A549 (cell line): Measurements from ENCODE around the gene RASL10A. TPM values are rescaled to one million over a fixed set of nuclear protein-coding genes. Genes with fewer than 3 reads are reported as not detected.
"Not testable (repeated sequence)": the region's sequence is repeated elsewhere in the genome, so short reads cannot be mapped to it uniquely, and the experiment has no call there.

Experiments used
- ATAC-seq, 2 experiments: fragments of 200-7000 bp in 1 of 2; fragments of >200 bp in 1 of 2; cut with Nextera tagmentation in 1 of 2; cut with Tn5 transposase in 1 of 2; 3 replicates each; pipeline versions ENCODE4 v1.8.0 to v1.9.1; 2018 to 2020; ENCODE audit warnings: mild to moderate bottlenecking in 1 of 2, moderate library complexity in 1 of 2
- CTCF ChIA-PET: fragments of 300-600 bp; sonication (Branson Sonifier 250); formaldehyde crosslinking; extraction: SDS; loops from one replicate; lab custom pipeline; 2021; ENCODE audit warnings: antibody characterized with exemption, inconsistent platforms; lab: Yijun Ruan, JAX
- POLR2A ChIA-PET: fragments of 350-600 bp; formaldehyde crosslinking; extraction: SDS; loops from one replicate; lab custom pipeline; 2021; ENCODE audit warnings: antibody characterized with exemption, inconsistent platforms; lab: Yijun Ruan, JAX
- DNase-seq, 2 experiments: peaks; one replicate each; pipeline versions ENCODE4 v3.0.0 to v3.0.0-alpha.2; 2011 to 2016; ENCODE audit warnings: low read depth in 1 of 2, low spot score in 1 of 2
- FAIRE-seq: peaks from 2 replicates; lab custom pipeline; 2011; peaks lifted over from hg19 to GRCh38; lab: Jason Lieb, UNC
- H3K27ac ChIP-seq, 2 experiments: fragments of >200 bp; sonication (Bioruptor Twin); formaldehyde crosslinking; 3 replicates each; pipeline ENCODE4 v1.5.1; 2016 to 2017
- H3K4me1 ChIP-seq: fragments of >200 bp; sonication (Bioruptor Twin); formaldehyde crosslinking; 3 replicates; pipeline ENCODE4 v1.6.1; 2016
- H3K4me2 ChIP-seq: fragments of >200 bp; sonication (Bioruptor Twin); formaldehyde crosslinking; 3 replicates; pipeline ENCODE4 v1.6.1; 2016
- H3K4me3 ChIP-seq: fragments of >200 bp; sonication (Bioruptor Twin); formaldehyde crosslinking; 3 replicates; pipeline ENCODE4 v1.5.1; 2016
- H3K9me3 ChIP-seq: fragments of >200 bp; sonication (Bioruptor Twin); formaldehyde crosslinking; 3 replicates; pipeline ENCODE4 v1.6.1; 2016
- BCL3 ChIP-seq: fragments of >200 bp; sonication (Bioruptor Twin); formaldehyde crosslinking; IDR thresholded peaks from 3 replicates; pipeline ENCODE4 v1.6.1; 2016
- CBX2 ChIP-seq: fragments of 200-600 bp; sonication (generic); IDR thresholded peaks from 2 replicates; pipeline ENCODE4 v1.6.1; 2016; ENCODE audit warnings: low read depth, mild to moderate bottlenecking, borderline replicate concordance
- CHD4 ChIP-seq: fragments of 200-600 bp; sonication (generic); IDR thresholded peaks from 2 replicates; pipeline ENCODE4 v1.6.1; 2016; ENCODE audit warnings: antibody characterized with exemption, mild to moderate bottlenecking, borderline replicate concordance
- EP300 ChIP-seq, 2 experiments: fragments of >200 bp; sonication (Bioruptor Twin); formaldehyde crosslinking; IDR thresholded peaks; 2 replicates in 1 of 2; 3 replicates in 1 of 2; pipeline ENCODE4 v1.6.1; 2016 to 2017
- FOSB ChIP-seq: fragments of 250-450 bp; sonication (Bioruptor Pico); IDR thresholded peaks from 2 replicates; pipeline ENCODE4 v1.5.0; 2020; ENCODE audit warnings: mild to moderate bottlenecking, moderate library complexity
- FOSL2 ChIP-seq, 2 experiments: fragments of 450-650 bp in 1 of 2; fragments of >200 bp in 1 of 2; sonication (Bioruptor Twin) in 1 of 2; formaldehyde crosslinking; IDR thresholded peaks; 2 replicates each; pipeline versions ENCODE4 v1.5.0 to v1.6.1; 2016 to 2020; ENCODE audit warnings: mild to moderate bottlenecking in 1 of 2, moderate library complexity in 1 of 2
- FOXS1 ChIP-seq: fragments of 250-450 bp; sonication (Bioruptor Pico); IDR thresholded peaks from 2 replicates; pipeline ENCODE4 v1.5.0; 2020; ENCODE audit warnings: mild to moderate bottlenecking, moderate library complexity
- HEYL ChIP-seq: fragments of 250-450 bp; sonication (Bioruptor Pico); IDR thresholded peaks from 2 replicates; pipeline ENCODE4 v1.8.0; 2021; ENCODE audit warnings: mild to moderate bottlenecking, moderate library complexity
- HOXA7 ChIP-seq: fragments of 250-450 bp; sonication (Bioruptor Pico); IDR thresholded peaks from 2 replicates; pipeline ENCODE4 v1.5.0; 2020; ENCODE audit warnings: mild to moderate bottlenecking, moderate library complexity
- JUNB ChIP-seq: fragments of >200 bp; sonication (Bioruptor Twin); formaldehyde crosslinking; IDR thresholded peaks from 2 replicates; pipeline ENCODE4 v1.6.1; 2016
- MYC ChIP-seq: IDR thresholded peaks from 2 replicates; pipeline ENCODE4 v1.6.1; 2012; ENCODE audit warnings: mild to moderate bottlenecking, inconsistent platforms, low read length, improper control_type of control experiment, borderline replicate concordance
- PBX3 ChIP-seq: IDR thresholded peaks from 2 replicates; pipeline ENCODE4 v1.6.1; 2012
- PHF8 ChIP-seq: fragments of 200-600 bp; sonication (generic); IDR thresholded peaks from 2 replicates; pipeline ENCODE4 v1.6.1; 2016; ENCODE audit warnings: low read depth, mild to moderate bottlenecking, antibody characterized with exemption, moderate library complexity, borderline replicate concordance
- RAD21 ChIP-seq, 2 experiments: fragments of >200 bp in 1 of 2; sonication (Bioruptor Twin) in 1 of 2; formaldehyde crosslinking in 1 of 2; IDR thresholded peaks in 1 of 2; conservative IDR thresholded peaks in 1 of 2; 2 replicates in 1 of 2; 3 replicates in 1 of 2; pipeline ENCODE4 v1.6.1; 2012 to 2018; ENCODE audit warnings: inconsistent platforms in 1 of 2
- RCOR1 ChIP-seq: fragments of 150-350 bp; IDR thresholded peaks from 2 replicates; pipeline ENCODE4 v1.6.1; 2014; ENCODE audit warnings: antibody characterized with exemption, low read length, low read depth
- RFX5 ChIP-seq: fragments of 450-650 bp; IDR thresholded peaks from 2 replicates; pipeline ENCODE4 v1.7.1; 2014; ENCODE audit warnings: antibody characterized with exemption, mild to moderate bottlenecking, moderate library complexity
- RNF2 ChIP-seq: fragments of 200-600 bp; sonication (generic); IDR thresholded peaks from 2 replicates; pipeline ENCODE4 v1.6.1; 2016; ENCODE audit warnings: low read depth, mild to moderate bottlenecking, antibody characterized with exemption, moderate library complexity, borderline replicate concordance
- TP53 ChIP-seq: fragments of 250-450 bp; sonication (Bioruptor Pico); IDR thresholded peaks from 2 replicates; pipeline ENCODE4 v1.5.0; 2021; ENCODE audit warnings: mild to moderate bottlenecking, moderate library complexity
- ZFP36 ChIP-seq: fragments of 450-650 bp; IDR thresholded peaks from 2 replicates; pipeline ENCODE4 v1.6.1; 2014; ENCODE audit warnings: borderline replicate concordance; ENCODE audit not compliant: partially characterized antibody
- WGBS: methylation state at CpG from one replicate; pipeline ENCODE4 v1.1.6; 2017; ENCODE audit errors: missing lambda C conversion rate; 5-methylcytosine and 5-hydroxymethylcytosine counted together
- polyA plus RNA-seq, 4 experiments: library from polyadenylated mRNA; depleted of rRNA in 3 of 4; stranded (reverse); fragments of >200 nt; fragmentation: RNase III in 1 of 4; extraction: RNeasy Plus Mini Kit Qiagen cat#74134 plus additional on column Dnase treatment in 1 of 4; gene quantifications; 2 replicates in 3 of 4; 3 replicates in 1 of 4; pipeline ENCODE4 v1.2.3, GENCODE V29; 2011 to 2017
- TF ChIP-seq, protein P1 (sequence below): fragments of >200 bp; sonication (Bioruptor Twin); formaldehyde crosslinking; IDR thresholded peaks from 3 replicates; pipeline ENCODE4 v1.5.1; 2016
- TF ChIP-seq, protein P2 (sequence below): IDR thresholded peaks from 2 replicates; pipeline ENCODE4 v1.6.1; 2012; ENCODE audit warnings: low read depth, borderline replicate concordance

The RASL10A gene
- polyA plus RNA-seq, 2 of the 4 experiments (the other 2 are of a cell fraction) = 0.08 to 0.25 TPM

DNA sequence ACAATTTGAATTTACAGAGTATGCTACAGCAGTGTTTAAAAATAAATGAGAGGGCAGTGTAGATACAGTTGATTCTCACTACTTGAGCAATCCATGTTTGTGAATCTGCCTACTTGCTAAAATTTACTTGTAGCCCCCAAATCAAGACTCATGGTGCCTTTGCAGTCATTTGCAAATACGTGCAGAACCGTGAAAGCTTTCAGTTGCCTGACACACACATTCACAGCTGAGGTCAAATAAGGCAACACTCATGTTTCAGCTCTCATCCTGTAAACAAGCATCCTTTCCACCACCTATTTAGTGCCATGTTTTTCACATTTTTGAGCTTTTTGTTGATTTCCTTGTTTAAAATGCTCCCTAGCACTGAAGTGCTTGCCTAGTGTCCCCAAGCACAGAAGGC, 32.5 kb upstream of the RASL10A start (continued):
- TF ChIP-seq RAD21 (conservative IDR thresholded peaks at IDR 0.05 in 1 of 2, IDR thresholded peaks at IDR 0.05 in 1 of 2) = no peak
- TF ChIP-seq, all 56 proteins: peak for 0

DNA sequence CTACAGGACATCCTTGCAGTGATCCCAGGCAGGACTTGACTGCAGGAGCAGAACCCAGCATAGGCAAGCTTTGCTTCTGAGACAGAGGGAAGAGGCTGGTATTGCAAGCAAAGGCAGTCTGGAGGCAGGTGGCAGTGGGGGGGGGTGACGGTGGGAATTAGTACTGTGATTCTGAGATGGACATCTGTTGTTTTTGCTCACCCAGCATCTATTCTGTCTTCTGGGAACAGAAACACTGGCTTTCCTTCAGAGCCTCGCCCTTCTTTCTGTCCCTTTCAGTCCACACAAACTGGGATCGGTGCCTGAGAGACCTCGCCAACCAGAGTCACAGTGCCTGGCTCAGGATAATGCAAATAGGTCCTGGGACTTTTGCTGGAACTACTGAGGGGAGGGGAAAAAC, 31.2 kb upstream of the RASL10A start:
- ChIA-PET POLR2A (no interaction called here), CTCF (interaction anchor here (0.7 to 5.7 kb wide), 3 partner anchors 12 to 40 kb away, joined by 3 to 33 read pairs (median 7); partner anchors contain the start of gene GAS2L1)
- TF ChIP-seq PHF8 = no peak
- TF ChIP-seq RCOR1 = no peak
- no peak for TF ChIP-seq RAD21 (conservative IDR thresholded peaks at IDR 0.05 in 1 of 2, IDR thresholded peaks at IDR 0.05 in 1 of 2)
- ATAC-seq = no peak
- Histone ChIP-seq H3K4me3 (no peak overlapping the region), H3K9me3 (no peaks in the 10 kb centered on the region), H3K27ac (no peak overlapping the region), H3K4me1 (peaks cover 8% of the 10 kb centered on the region; the same call in 1 of the 3 replicates), H3K4me2 (no peak overlapping the region)
- DNase-seq = no peak
- FAIRE-seq = no peak
- WGBS = 90% methylated on average over 4 of the region's 4 CpGs

- no peak overlapping the region for H3K4me3 ChIP-seq
- FAIRE-seq = no peak
- TF ChIP-seq JUNB = no peak
- TF ChIP-seq FOSB (CRISPR knock-in tag) = no peak
- no peak for TF ChIP-seq HEYL
- no peak for TF ChIP-seq MYC
- no peak for TF ChIP-seq CHD4
- no peak for TF ChIP-seq RFX5
- no peak for DNase-seq
- no peak overlapping the region for H3K27ac ChIP-seq
- no peak overlapping the region for H3K4me2 ChIP-seq
- POLR2A ChIA-PET = no interaction called here
- H3K9me3 ChIP-seq = no peaks in the 10 kb centered on the region
- no peak for ATAC-seq
- H3K4me1 ChIP-seq = peaks cover 8% of the 10 kb centered on the region; the same call in 1 of the 3 replicates
- CTCF ChIA-PET = interaction anchor here (0.7 to 5.7 kb wide), 2 partner anchors 13 to 40 kb away, joined by 3 to 33 read pairs; partner anchors contain the start of gene GAS2L1
These were observed 30.4 kb upstream of the RASL10A start for GRCh38 chr22:29345932-29346331.

- H3K9me3 ChIP-seq, H3K4me3 ChIP-seq, H3K27ac ChIP-seq, H3K4me2 ChIP-seq, DNase-seq, POLR2A ChIA-PET, FAIRE-seq, H3K4me1 ChIP-seq, ATAC-seq: not testable (repeated sequence)
- WGBS = 86% methylated on average over 5 of the region's 5 CpGs
- CTCF ChIA-PET = interaction anchor here (0.9 to 1.2 kb wide), 2 partner anchors 56 to 126 kb away, joined by 3 read pairs; no protein-coding TSS in a partner anchor
These were observed 29.4 kb upstream of the RASL10A start for GRCh38 chr22:29344889-29345288.

- H3K4me1 ChIP-seq = peaks cover 8% of the 10 kb centered on the region; the same call in 1 of the 3 replicates
- no peak overlapping the region for H3K27ac ChIP-seq
- CTCF ChIA-PET = interaction anchor here (0.6 to 1.7 kb wide), 4 partner anchors 15 to 494 kb away, joined by 3 to 4 read pairs (median 4); partner anchors contain the start of gene ASCC2
- no peak for FAIRE-seq
- WGBS = 68% methylated on average over 5 of the region's 5 CpGs
- H3K4me2 ChIP-seq = no peak overlapping the region
- TF ChIP-seq, protein P1, sequence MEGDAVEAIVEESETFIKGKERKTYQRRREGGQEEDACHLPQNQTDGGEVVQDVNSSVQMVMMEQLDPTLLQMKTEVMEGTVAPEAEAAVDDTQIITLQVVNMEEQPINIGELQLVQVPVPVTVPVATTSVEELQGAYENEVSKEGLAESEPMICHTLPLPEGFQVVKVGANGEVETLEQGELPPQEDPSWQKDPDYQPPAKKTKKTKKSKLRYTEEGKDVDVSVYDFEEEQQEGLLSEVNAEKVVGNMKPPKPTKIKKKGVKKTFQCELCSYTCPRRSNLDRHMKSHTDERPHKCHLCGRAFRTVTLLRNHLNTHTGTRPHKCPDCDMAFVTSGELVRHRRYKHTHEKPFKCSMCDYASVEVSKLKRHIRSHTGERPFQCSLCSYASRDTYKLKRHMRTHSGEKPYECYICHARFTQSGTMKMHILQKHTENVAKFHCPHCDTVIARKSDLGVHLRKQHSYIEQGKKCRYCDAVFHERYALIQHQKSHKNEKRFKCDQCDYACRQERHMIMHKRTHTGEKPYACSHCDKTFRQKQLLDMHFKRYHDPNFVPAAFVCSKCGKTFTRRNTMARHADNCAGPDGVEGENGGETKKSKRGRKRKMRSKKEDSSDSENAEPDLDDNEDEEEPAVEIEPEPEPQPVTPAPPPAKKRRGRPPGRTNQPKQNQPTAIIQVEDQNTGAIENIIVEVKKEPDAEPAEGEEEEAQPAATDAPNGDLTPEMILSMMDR = no peak
- TF ChIP-seq BCL3 (no peak), FOSL2 (IDR thresholded peaks at IDR 0.05) (no peak), FOSL2 (CRISPR knock-in tag; IDR thresholded peaks at IDR 0.05) (no peak), HEYL (no peak), FOXS1 (CRISPR knock-in tag) (no peak), TP53 (CRISPR knock-in tag) (no peak), EP300 (IDR thresholded peaks at IDR 0.05) (no peak), PBX3 (no peak), RNF2 (no peak), CBX2 (no peak), HOXA7 (CRISPR knock-in tag) (no peak), ZFP36 (no peak)
- TF ChIP-seq, protein P2, sequence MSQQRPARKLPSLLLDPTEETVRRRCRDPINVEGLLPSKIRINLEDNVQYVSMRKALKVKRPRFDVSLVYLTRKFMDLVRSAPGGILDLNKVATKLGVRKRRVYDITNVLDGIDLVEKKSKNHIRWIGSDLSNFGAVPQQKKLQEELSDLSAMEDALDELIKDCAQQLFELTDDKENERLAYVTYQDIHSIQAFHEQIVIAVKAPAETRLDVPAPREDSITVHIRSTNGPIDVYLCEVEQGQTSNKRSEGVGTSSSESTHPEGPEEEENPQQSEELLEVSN = no peak
- peak; percentile 65 to 70; a peak in 5 of 6 replicates for ATAC-seq
- peak; percentile 28 to 31 for DNase-seq
- POLR2A ChIA-PET = interaction anchor here (0.7 kb wide), 1 partner anchor 37 kb away, joined by 6 read pairs; no protein-coding TSS in a partner anchor
- no peak overlapping the region for H3K4me3 ChIP-seq
- no peaks in the 10 kb centered on the region for H3K9me3 ChIP-seq
These were observed 28.6 kb upstream of the RASL10A start for GRCh38 chr22:29344137-29344536.
